GM21619 (cell line): ENCODE results near the gene COL9A2.

Experiments used
- ATAC-seq: cut with Tn5 transposase; IDR thresholded peaks from one replicate; pipeline ENCODE4 v1.9.1; 2021; ENCODE audit not compliant: unreplicated experiment

The COL9A2 gene

GRCh38 chr1:40303790-40304189 lies 13.3 kb downstream of the COL9A2 start:
- ATAC-seq, result no peak

- ATAC-seq, result no peak
These were observed 13.9 kb downstream of the COL9A2 start for GRCh38 chr1:40303051-40303771.

- ATAC-seq, result no peak
These were observed 14.6 kb downstream of the COL9A2 start for GRCh38 chr1:40302475-40302874.

- ATAC-seq, result no peak
These were observed 15.4 kb downstream of the COL9A2 start for GRCh38 chr1:40301541-40302299.

GRCh38 chr1:40301066-40301465 lies 16.0 kb downstream of the COL9A2 start:
- no peak for ATAC-seq

- ATAC-seq, result no peak
These were observed 16.4 kb downstream of the COL9A2 start for GRCh38 chr1:40300651-40301050.

GRCh38 chr1:40300249-40300567 lies 16.9 kb downstream of the COL9A2 start:
- ATAC-seq, result no peak

- no peak for ATAC-seq
These were observed 17.5 kb downstream of the COL9A2 start for GRCh38 chr1:40299366-40300248.

- ATAC-seq, result no peak
These were observed 25.8 kb downstream of the COL9A2 start for GRCh38 chr1:40291293-40291692.

- no peak for ATAC-seq
These were observed 35.2 kb downstream of the COL9A2 start for GRCh38 chr1:40281853-40282252.

- ATAC-seq, result no peak
These were observed 41.0 kb downstream of the COL9A2 start for GRCh38 chr1:40276122-40276521.

GRCh38 chr1:40274331-40274730 lies 42.8 kb downstream of the COL9A2 start:
- no peak for ATAC-seq

GRCh38 chr1:40273547-40274166 lies 43.4 kb downstream of the COL9A2 start:
- no peak for ATAC-seq

GRCh38 chr1:40272653-40273213 lies 44.4 kb downstream of the COL9A2 start:
- no peak for ATAC-seq

- ATAC-seq, result no peak
These were observed 46.8 kb downstream of the COL9A2 start for GRCh38 chr1:40270152-40270834.

- no peak for ATAC-seq
These were observed 48.9 kb downstream of the COL9A2 start for GRCh38 chr1:40268211-40268610.

GRCh38 chr1:40267767-40268187 lies 49.3 kb downstream of the COL9A2 start:
- ATAC-seq, result no peak

GRCh38 chr1:40266786-40267535 lies 50.1 kb downstream of the COL9A2 start:
- no peak for ATAC-seq

GRCh38 chr1:40265919-40266318 lies 51.2 kb downstream of the COL9A2 start:
- ATAC-seq, result no peak

GRCh38 chr1:40265298-40265697 lies 51.8 kb downstream of the COL9A2 start:
- no peak for ATAC-seq
